ENCODE results near the gene ABHD15. TPM values are rescaled to one million over a fixed set of nuclear protein-coding genes. Genes with fewer than 3 reads are reported as not detected.
A peak's percentile ranks its signal among the peaks of the same experiment; 100 is the strongest.

The ABHD15 gene
- total RNA-seq, 1 experiment from 2014 or later: 8.4 TPM

DNA sequence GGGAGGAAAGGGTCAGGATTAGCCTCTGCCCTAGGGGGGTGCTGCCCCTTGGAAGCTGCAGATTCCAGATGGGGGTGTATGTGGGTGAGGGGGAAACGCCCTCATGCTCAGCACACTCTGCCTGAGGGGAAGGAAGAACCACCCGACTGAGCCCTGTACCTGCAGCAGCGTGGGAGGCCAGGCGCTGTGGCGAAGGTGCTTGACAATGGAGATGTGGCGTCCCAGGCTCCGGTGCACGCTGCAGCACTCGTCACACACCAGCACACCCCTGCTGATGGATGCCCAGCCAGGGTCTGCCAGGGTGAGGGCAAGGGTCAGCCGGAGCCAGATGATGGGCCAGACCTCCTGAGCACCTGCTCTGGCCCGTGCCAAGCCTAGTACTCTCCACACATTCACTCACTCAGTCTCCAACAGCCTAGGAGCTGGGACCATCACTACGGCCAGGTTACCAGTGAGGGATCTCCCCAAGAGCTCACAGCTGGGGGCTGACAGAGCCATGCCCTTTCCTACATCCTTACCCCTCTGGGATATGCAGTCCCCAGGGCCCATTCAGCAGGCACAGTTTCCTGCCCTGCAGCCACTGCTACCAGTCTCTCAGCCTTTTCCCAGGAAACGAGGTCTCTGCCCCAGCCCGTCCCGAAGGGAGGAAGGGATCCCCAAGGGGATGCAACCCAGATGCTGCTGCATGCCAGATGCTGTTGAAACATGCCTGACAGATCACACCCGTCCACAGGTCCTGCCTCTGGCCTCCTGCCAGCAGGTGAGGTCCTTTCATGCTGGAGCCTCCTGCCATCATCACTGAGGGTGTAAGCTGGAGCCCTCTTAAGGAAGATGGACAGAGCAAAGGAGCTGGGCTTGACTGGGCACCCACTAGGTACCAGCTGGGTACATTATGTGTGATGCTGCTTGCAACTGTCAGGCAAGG, 16.7 kb upstream of the ABHD15 start:
- DNase-seq (ENCODE audit: low read depth): no peak

- DNase-seq (ENCODE audit: low read depth): no peak
Measured at GRCh38 chr17:29582772-29583171, 15.9 kb upstream of the ABHD15 start.

DNA sequence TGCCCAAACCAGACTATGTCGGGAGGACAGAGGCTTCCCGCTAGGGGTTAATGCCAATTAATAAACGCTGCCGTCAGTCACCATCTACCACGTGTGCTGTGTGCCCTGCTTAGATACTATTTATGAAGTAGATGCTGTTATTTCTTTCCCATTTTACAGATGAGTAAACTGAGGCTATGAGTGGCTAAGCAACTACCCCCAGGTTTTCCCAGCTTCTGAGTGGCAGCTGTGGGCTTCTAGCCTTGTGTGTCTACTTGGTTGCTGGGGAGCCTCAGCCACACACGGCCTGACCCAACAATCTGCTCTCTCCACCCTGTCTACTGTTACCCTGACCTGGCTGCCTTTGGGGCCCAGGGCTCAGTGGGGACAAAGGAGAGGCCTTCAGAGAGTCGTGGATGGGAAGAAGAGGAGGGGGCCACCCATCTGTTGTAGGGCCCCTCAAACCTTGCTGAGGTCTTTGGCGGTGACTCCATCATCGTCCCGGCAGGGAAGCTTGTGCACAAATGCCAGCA, 15.5 kb upstream of the ABHD15 start:
- DNase-seq (ENCODE audit: low read depth): no peak

DNA sequence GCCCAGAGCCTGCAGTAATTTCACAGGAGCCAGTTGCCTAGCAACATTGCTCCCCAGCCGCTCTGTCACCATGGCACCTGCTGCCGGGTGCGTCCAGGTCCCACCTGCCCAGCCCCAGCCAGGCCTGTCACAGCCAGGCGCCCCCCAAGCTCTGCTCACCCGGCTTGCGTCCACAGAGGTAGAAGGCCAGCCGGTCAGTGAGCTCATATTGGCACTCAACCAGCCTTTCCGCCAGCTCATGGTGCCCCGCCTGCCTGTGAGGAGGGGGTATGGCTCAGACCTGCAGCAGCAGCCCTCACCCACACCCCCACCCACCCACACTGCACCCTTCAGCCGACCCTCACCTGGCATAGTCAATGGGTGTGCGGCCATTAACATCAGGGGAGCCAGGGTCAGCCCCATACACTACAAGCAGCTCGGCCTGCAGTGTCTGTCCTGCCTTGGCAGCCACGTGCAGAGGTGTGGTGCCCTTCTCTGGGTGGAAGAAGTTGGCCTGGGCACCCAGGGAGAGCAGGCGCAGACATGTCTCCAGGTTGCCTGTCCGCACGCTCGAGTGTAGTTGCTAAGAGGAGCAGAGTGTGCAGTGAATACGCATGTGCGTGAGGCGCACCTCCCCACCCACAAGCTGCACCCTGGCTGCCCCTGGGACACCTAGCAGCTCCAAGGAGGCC, 14.9 kb upstream of the ABHD15 start:
- DNase-seq (ENCODE audit: low read depth): no peak

- peak; percentile 75 for DNase-seq (ENCODE audit: low read depth)
Measured at GRCh38 chr17:29579866-29580771, 13.3 kb upstream of the ABHD15 start.

DNA sequence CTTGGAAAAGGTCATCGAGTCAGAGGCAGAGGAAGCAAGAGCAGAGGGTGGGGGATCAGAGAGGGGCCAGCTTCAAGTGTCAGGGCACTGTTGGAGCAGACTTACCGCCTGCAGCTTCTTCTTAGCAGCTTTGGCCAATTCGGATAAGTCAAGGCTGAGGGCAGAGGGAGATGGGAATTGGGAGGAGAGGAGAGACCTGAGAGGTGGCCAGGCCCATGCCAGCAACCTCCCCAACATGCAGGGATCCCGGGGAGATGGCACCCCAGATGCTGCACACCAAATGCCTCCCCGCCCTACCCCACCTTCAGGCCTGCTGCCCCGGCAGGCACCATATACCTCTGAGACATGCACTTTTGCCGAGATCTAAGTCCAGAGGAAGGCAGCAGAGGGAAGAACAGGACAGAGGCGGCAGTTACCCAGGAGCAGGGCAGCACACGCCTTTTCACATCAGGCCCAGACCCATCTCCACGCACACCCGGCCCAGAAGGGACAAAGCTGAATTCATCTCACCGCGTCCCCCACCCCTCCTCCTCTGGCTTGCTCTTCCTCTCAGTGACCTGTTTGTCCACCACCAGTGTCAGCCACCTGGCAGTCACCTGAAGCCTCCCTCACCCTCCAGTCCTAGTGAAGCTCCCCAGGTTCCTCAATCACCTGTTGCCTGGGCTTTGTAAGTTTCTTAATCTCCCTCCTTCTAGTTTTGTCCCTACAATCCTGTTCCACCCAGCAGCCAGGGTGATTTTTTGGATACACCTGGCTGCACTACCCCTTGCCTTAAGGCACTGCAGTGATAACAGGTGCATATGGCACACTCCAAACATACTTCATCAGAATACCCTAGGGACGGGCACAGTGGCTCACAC, 12.0 kb upstream of the ABHD15 start:
- DNase-seq (ENCODE audit: low read depth): no peak

- no peak for DNase-seq (ENCODE audit: low read depth)
Measured at GRCh38 chr17:29577385-29578211, 10.8 kb upstream of the ABHD15 start.

DNA sequence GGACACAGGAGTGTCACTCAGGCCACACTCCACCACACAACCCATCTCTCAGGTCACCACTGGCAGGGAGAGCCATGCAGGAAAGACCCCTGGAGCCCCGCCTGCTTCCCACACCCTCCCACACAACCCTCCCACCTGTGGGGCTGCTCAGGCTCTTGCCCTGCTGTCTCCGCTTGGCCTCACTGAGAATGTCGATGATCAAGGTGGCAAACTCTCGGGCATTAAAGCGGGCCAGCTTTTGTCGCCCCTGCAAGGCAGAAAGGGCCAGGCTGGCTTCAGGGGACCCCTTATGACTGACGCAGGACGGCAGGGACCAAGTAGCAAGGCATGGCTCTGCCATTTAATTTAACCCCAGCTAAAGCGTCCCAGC, 10.1 kb upstream of the ABHD15 start:
- DNase-seq (ENCODE audit: low read depth): no peak

- DNase-seq (ENCODE audit: low read depth): no peak
Measured at GRCh38 chr17:29576214-29577000, 9.6 kb upstream of the ABHD15 start.

DNA sequence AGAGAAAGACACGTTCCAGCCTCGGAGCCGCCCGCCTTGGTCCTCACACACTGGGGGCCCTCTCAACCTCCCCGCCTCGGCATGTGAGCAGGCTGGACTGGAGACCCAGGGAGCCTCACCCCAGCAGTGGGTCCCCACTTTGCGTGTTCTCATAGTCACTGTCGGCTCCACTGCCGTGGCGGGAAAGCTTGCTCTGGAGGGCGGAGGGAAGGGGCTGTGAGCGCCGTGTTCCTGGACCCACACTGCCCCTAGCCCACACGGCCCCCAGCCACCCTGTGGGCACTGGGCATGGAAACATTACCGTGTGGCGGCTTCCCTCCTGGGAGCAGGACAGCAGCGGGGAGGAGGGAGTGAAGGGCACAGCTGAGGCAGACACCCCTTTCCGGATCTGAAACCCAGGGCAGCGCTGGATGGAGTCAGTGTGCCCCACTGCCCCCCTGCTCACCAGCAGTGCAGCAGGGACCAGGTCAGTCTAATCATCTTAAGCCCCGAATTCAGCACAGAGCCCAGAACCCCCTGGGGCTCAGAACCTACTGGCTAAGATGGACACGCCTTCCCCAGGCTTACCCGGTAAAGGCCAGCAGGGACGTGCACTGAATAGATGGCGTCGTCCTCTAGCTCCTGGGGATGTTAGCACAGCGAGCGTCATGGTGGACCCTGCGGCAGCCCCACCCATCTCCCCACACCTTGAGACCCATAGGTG, 8.8 kb upstream of the ABHD15 start:
- DNase-seq (ENCODE audit: low read depth): no peak

DNA sequence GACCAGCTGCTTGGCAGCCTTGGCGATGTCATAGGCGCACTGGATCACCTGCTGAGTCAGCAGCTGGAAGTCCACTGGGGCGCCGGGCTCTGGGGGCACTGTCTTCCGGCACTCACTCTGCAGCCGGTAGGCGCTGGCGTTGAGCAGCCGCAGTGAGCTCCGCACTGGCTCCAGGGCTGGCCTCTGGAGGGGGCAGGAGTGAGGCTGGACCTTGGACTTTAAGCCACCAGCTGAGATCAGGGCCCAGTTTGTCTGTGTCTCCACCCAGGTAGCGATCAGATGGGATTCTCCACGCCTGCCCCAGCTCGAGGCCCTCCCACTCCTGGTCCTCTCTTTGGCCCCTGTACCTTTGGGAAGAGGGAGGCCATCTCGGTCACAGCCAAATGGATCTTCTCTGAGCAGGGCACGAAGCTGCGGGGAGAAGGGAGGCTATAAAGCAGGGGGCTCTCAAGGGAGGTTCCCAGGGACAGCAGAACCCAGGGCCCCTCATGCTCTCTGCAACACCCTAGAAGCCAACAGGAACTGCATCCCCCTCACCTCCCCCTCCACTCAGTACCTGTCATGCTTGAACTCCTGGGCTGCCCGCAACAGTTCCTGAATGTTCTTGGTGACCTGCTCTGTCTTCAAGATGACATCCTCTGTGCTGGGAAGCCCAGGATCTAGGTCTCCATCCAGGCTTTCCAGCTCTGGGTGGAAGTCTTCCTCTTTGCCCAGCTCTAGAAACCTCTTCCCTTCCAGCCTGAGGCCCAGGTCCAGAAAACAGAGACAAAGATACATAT, 8.1 kb upstream of the ABHD15 start:
- DNase-seq (ENCODE audit: low read depth): no peak

GRCh38 chr17:29573871-29574731, 7.3 kb upstream of the ABHD15 start:
- no peak for DNase-seq (ENCODE audit: low read depth)

GRCh38 chr17:29573558-29573869, 6.7 kb upstream of the ABHD15 start:
- no peak for DNase-seq (ENCODE audit: low read depth)

- no peak for DNase-seq (ENCODE audit: low read depth)
Measured at GRCh38 chr17:29572691-29573557, 6.1 kb upstream of the ABHD15 start.

- DNase-seq (ENCODE audit: low read depth): no peak
Measured at GRCh38 chr17:29571883-29572681, 5.2 kb upstream of the ABHD15 start.

Measured in LHCN-M2 (cell line).